CD14-positive monocyte (primary cell): ENCODE data around the gene POLA1. TPM values are rescaled to one million over a fixed set of nuclear protein-coding genes. Genes with fewer than 3 reads are reported as not detected.

Experiments
- DNase-seq, 3 donors: peaks; one replicate each; pipeline ENCODE4 v3.0.0-alpha.2; 2011 to 2022
- H2AFZ ChIP-seq: 2 replicates; pipeline ENCODE4 v1.6.0; 2012; ENCODE audit warnings: mild to moderate bottlenecking, low read depth, low read length, inconsistent platforms; ENCODE audit not compliant: insufficient read depth, poor library complexity, severe bottlenecking
- H3K27ac ChIP-seq, 2 donors: 1 replicate in 1 of 2; 2 replicates in 1 of 2; pipeline ENCODE4 v1.5.1; 2012 to 2013; ENCODE audit warnings: low read length in 2 of 2, control low read depth in 1 of 2, inconsistent platforms in 1 of 2, low read depth in 1 of 2, mild to moderate bottlenecking in 1 of 2
- H3K27me3 ChIP-seq, 2 donors: one replicate each; pipeline versions ENCODE4 v1.6.0 to v1.6.1; 2011 to 2013; ENCODE audit warnings: low read length in 2 of 2; ENCODE audit not compliant: control insufficient read depth in 2 of 2, insufficient read depth in 2 of 2
- H3K36me3 ChIP-seq, 2 donors: replicated peaks in 1 of 2; 1 replicate in 1 of 2; 2 replicates in 1 of 2; pipeline versions ENCODE4 v1.5.1 to v1.6.1; 2012 to 2013; ENCODE audit warnings: low read length in 2 of 2, control low read depth in 1 of 2, inconsistent platforms in 1 of 2, mild to moderate bottlenecking in 1 of 2; ENCODE audit not compliant: insufficient read depth in 2 of 2, control insufficient read depth in 1 of 2
- H3K4me1 ChIP-seq, 2 donors: 1 replicate in 1 of 2; 2 replicates in 1 of 2; pipeline versions ENCODE4 v1.5.1 to v1.6.1; 2012 to 2013; ENCODE audit warnings: low read length in 2 of 2, control low read depth in 1 of 2, inconsistent platforms in 1 of 2, mild to moderate bottlenecking in 1 of 2, moderate library complexity in 1 of 2; ENCODE audit not compliant: insufficient read depth in 2 of 2, control insufficient read depth in 1 of 2
- H3K4me2 ChIP-seq: replicated peaks from 2 replicates; pipeline ENCODE3; 2012; ENCODE audit warnings: low read length, moderate library complexity, mild to moderate bottlenecking; ENCODE audit not compliant: poor library complexity, severe bottlenecking; ENCODE audit errors: extremely low read depth
- H3K4me3 ChIP-seq, 3 experiments: fragments of 200-600 bp in 1 of 3; sonication (generic) in 1 of 3; replicated peaks in 1 of 3; 1 replicate in 2 of 3; 2 replicates in 1 of 3; pipeline ENCODE4 v1.5.1; 2011 to 2013; ENCODE audit warnings: low read length in 3 of 3, mild to moderate bottlenecking in 3 of 3, control low read depth in 2 of 3, low read depth in 2 of 3, inconsistent platforms in 1 of 3, moderate library complexity in 1 of 3
- H3K79me2 ChIP-seq: 2 replicates; pipeline ENCODE4 v1.6.0; 2012; ENCODE audit warnings: mild to moderate bottlenecking, control low read depth, inconsistent platforms, low read length, moderate library complexity; ENCODE audit not compliant: insufficient read depth
- H3K9ac ChIP-seq: 2 replicates; pipeline ENCODE4 v1.6.0; 2017; ENCODE audit warnings: low read length, mild to moderate bottlenecking; ENCODE audit not compliant: insufficient read depth, poor library complexity, severe bottlenecking
- H3K9me3 ChIP-seq, 2 donors: replicated peaks in 1 of 2; 1 replicate in 1 of 2; 2 replicates in 1 of 2; pipeline versions ENCODE4 v1.5.1 to v1.6.1; 2012 to 2013; ENCODE audit warnings: low read length in 2 of 2, control low read depth in 1 of 2; ENCODE audit not compliant: control insufficient read depth in 1 of 2, insufficient read depth in 1 of 2
- H4K20me1 ChIP-seq: 2 replicates; pipeline ENCODE4 v1.6.0; 2012; ENCODE audit warnings: mild to moderate bottlenecking, low read length, control low read depth, moderate library complexity; ENCODE audit not compliant: insufficient read depth
- H3K27ac Mint-ChIP-seq, 7 donors: one replicate each; pipeline ENCODE4 v1.8.0; 2020; ENCODE audit warnings: mild to moderate bottlenecking in 7 of 7, mixed read lengths in 7 of 7, moderate library complexity in 6 of 7, inconsistent platforms in 2 of 7
- H3K27me3 Mint-ChIP-seq, 3 donors: one replicate each; pipeline ENCODE4 v1.8.0; 2021 to 2022; ENCODE audit warnings: low read depth in 3 of 3, mild to moderate bottlenecking in 3 of 3, mixed read lengths in 3 of 3, moderate library complexity in 3 of 3, inconsistent platforms in 1 of 3
- H3K36me3 Mint-ChIP-seq, 2 donors: one replicate each; pipeline ENCODE4 v1.8.0; 2020; ENCODE audit warnings: mixed read lengths in 2 of 2, inconsistent platforms in 1 of 2, mild to moderate bottlenecking in 1 of 2
- H3K4me1 Mint-ChIP-seq: one replicate; pipeline ENCODE4 v1.8.0; 2020; ENCODE audit warnings: mild to moderate bottlenecking, mixed read lengths
- H3K4me3 Mint-ChIP-seq, 2 donors: one replicate each; pipeline ENCODE4 v1.8.0; 2020; ENCODE audit warnings: mild to moderate bottlenecking in 2 of 2, mixed read lengths in 2 of 2, moderate library complexity in 1 of 2
- H3K9me3 Mint-ChIP-seq, 7 donors: one replicate each; pipeline ENCODE4 v1.8.0; 2020 to 2022; ENCODE audit warnings: mixed read lengths in 7 of 7, mild to moderate bottlenecking in 6 of 7, moderate library complexity in 6 of 7, inconsistent platforms in 2 of 7
- WGBS: methylation state at CpG from one replicate; pipeline ENCODE4 v1.1.5; 2013; ENCODE audit warnings: missing lambda C conversion rate; ENCODE audit not compliant: insufficient coverage; 5-methylcytosine and 5-hydroxymethylcytosine counted together
- intact Hi-C, 2 donors: fragments of 100-400 bp; cut with micrococcal nuclease; formaldehyde crosslinking; loops; one replicate each; pipeline versions ENCODE4 v1.15.0 to v1.15.1; 2023
- polyA plus RNA-seq, 3 donors: library from polyadenylated mRNA; depleted of rRNA in 1 of 3; unstranded in 2 of 3; stranded (reverse) in 1 of 3; fragments of 300-500 nt in 2 of 3; fragments of >200 nt in 1 of 3; fragmentation: Illumina TruSeq in 2 of 3; gene quantifications; 1 replicate in 2 of 3; 2 replicates in 1 of 3; pipeline ENCODE4 v1.2.3, GENCODE V29; 2012 to 2021
- TF ChIP-seq, protein P1 (sequence below): fragments of 200-600 bp; IDR thresholded peaks from one replicate; pipeline ENCODE4 v1.8.0; 2022; ENCODE audit warnings: antibody characterized with exemption, mild to moderate bottlenecking

POLA1 gene
- polyA plus RNA-seq, 3 donors, result 1.2 to 1.4 (median 1.3) TPM

DNA sequence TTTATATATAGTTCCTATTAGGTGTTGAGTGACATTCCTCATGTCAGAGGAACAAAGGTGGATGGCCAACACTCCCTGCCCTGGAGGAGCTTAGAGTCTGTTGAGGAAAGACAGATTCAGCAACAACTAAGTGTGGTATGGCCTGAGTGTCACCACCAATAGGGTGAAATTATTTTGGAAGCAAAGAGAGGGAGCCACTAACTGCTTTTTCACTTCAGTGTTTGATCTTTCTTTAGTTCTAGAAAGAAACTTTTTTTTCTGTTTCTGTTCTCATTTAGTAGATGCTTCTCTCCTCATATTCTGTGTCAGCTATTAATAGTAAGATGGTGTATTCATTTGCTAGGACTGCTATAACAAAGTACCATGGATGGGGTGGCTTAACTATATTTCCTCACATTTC is 240.6 kb downstream of the POLA1 start:
- intact Hi-C loops, result no loop called here
- no peak for DNase-seq
- no peak overlapping the region for H2AFZ ChIP-seq

DNA sequence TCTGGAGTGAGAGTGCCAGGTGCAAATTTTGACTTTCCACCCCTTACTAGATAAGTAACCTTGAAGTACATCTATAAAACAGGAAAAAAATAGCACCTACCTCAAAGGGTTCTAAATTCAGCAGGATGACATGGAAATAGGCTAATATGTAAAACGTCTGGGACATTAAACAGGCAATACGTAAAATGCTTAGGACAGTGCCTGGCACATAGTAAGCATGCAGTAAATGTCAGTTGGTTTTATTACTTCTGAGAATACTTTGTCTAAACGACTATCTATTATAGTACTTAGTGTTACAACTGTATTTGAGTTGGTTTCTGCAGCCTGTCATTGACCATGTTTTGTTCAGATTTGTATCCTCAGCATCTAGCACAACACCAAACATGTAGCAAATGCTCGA is 251.3 kb downstream of the POLA1 start:
- intact Hi-C loops, result no loop called here
- TF ChIP-seq, protein P1, sequence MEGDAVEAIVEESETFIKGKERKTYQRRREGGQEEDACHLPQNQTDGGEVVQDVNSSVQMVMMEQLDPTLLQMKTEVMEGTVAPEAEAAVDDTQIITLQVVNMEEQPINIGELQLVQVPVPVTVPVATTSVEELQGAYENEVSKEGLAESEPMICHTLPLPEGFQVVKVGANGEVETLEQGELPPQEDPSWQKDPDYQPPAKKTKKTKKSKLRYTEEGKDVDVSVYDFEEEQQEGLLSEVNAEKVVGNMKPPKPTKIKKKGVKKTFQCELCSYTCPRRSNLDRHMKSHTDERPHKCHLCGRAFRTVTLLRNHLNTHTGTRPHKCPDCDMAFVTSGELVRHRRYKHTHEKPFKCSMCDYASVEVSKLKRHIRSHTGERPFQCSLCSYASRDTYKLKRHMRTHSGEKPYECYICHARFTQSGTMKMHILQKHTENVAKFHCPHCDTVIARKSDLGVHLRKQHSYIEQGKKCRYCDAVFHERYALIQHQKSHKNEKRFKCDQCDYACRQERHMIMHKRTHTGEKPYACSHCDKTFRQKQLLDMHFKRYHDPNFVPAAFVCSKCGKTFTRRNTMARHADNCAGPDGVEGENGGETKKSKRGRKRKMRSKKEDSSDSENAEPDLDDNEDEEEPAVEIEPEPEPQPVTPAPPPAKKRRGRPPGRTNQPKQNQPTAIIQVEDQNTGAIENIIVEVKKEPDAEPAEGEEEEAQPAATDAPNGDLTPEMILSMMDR, result no peak
- H3K27ac Mint-ChIP-seq, result no peak overlapping the region
- H3K36me3 Mint-ChIP-seq, result peaks cover 2 to 4% of the 10 kb centered on the region in 2 donors
- no peaks in the 10 kb centered on the region for H3K9me3 Mint-ChIP-seq
- Histone ChIP-seq H4K20me1 (no peaks in the 10 kb centered on the region), H3K4me1 (no peaks in the 10 kb centered on the region), H2AFZ (no peak overlapping the region), H3K36me3 (no peaks in the 10 kb centered on the region), H3K27ac (no peak overlapping the region), H3K79me2 (no peaks in the 10 kb centered on the region), H3K27me3 (no peaks in the 10 kb centered on the region), H3K4me2 (no peak overlapping the region), H3K9me3 (no peaks in the 10 kb centered on the region), H3K4me3 (no peak overlapping the region), H3K9ac (no peak overlapping the region)
- no peak overlapping the region for H3K4me3 Mint-ChIP-seq
- DNase-seq, result no peak
- H3K27me3 Mint-ChIP-seq, result peaks cover 0 to 2% (median 0%) of the 10 kb centered on the region in 3 donors
- H3K4me1 Mint-ChIP-seq, result no peaks in the 10 kb centered on the region
- no CpG with 5 or more reads among the region's 4 CpGs for WGBS

More for the DNA sequence above, 240.6 kb downstream of the POLA1 start:
- Mint-ChIP-seq H3K36me3 (peaks cover 0 to 9% of the 10 kb centered on the region in 2 donors), H3K9me3 (no peaks in the 10 kb centered on the region), H3K27ac (peak overlapping the region in 1 of 7 donors; percentile 27), H3K27me3 (peaks cover 0 to 2% (median 0%) of the 10 kb centered on the region in 3 donors), H3K4me1 (no peaks in the 10 kb centered on the region), H3K4me3 (no peak overlapping the region)
- no peaks in the 10 kb centered on the region for H3K36me3 ChIP-seq
- H3K27me3 ChIP-seq, result no peaks in the 10 kb centered on the region
- no peaks in the 10 kb centered on the region for H3K9me3 ChIP-seq
- no peak overlapping the region for H3K4me2 ChIP-seq
- H4K20me1 ChIP-seq, result no peaks in the 10 kb centered on the region
- no peak overlapping the region for H3K4me3 ChIP-seq
- H3K9ac ChIP-seq, result no peak overlapping the region
- no peaks in the 10 kb centered on the region for H3K79me2 ChIP-seq
- H3K27ac ChIP-seq, result no peak overlapping the region
- H3K4me1 ChIP-seq, result no peaks in the 10 kb centered on the region
- TF ChIP-seq, protein P1, result no peak
